AG04450 (cell line): Measurements from ENCODE around the gene FRS3. TPM values are rescaled to one million over a fixed set of nuclear protein-coding genes. Genes with fewer than 3 reads are reported as not detected.
A peak's percentile ranks its signal among the peaks of the same experiment; 100 is the strongest.

Experiments
- CTCF ChIA-PET: fragments of 300-600, 350-600 bp; formaldehyde crosslinking; extraction: SDS; loops from one replicate; lab custom pipeline; 2022; ENCODE audit warnings: antibody characterized with exemption, inconsistent platforms; lab: Charles Lee
- POLR2A ChIA-PET: fragments of 350-600 bp; formaldehyde crosslinking; extraction: SDS; loops from one replicate; lab custom pipeline; 2021; ENCODE audit warnings: antibody characterized with exemption, inconsistent platforms; lab: Yijun Ruan, JAX
- DNase-seq: peaks from one replicate; pipeline ENCODE4 v3.0.0-alpha.2; 2011; ENCODE audit warnings: low read depth, low spot score
- H3K27ac ChIP-seq: one replicate; pipeline ENCODE4 v1.5.1; 2012; ENCODE audit warnings: low read depth, low read length, control low read depth
- H3K27me3 ChIP-seq: one replicate; pipeline ENCODE4 v1.6.0; 2012; ENCODE audit warnings: low read length; ENCODE audit not compliant: control insufficient read depth, insufficient read depth
- H3K4me3 ChIP-seq: 2 replicates; pipeline ENCODE4 v1.5.1; 2011; ENCODE audit warnings: mild to moderate bottlenecking, low read depth, low read length, control low read depth
- H3K9me3 ChIP-seq: 2 replicates; pipeline ENCODE4 v1.5.1; 2012; ENCODE audit warnings: low read length; ENCODE audit not compliant: control insufficient read depth, insufficient read depth
- polyA plus RNA-seq: library from polyadenylated mRNA; depleted of rRNA; stranded (reverse); fragments of >200 nt; gene quantifications from 2 replicates; pipeline ENCODE4 v1.2.3, GENCODE V29; 2011
- TF ChIP-seq, protein P1 (sequence below): IDR thresholded peaks from 2 replicates; pipeline ENCODE4 v1.5.1; 2011; ENCODE audit warnings: low read depth, low read length, control low read depth, inconsistent platforms

Gene FRS3
- polyA plus RNA-seq, 1 experiment = 2.2 TPM

DNA sequence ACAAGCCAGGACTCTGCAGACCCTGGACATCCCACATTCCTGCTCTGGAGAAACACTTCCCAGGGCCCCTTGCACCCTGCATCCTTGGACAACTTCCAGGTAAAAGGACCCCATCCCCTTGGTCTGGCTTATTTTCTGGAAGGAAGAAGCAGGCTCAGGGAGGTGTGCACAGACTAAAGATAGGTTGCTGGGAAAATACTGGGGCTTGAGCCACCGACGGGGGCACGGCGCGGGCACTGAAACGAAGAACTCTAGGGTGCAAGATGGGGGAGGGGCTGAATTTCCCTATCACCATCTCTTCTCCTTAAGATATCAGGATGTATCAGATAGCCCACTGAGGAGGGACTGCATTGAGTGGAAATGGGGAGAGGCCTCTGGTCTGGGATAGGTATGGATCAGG, 805 bp downstream of the FRS3 start:
- H3K9me3 ChIP-seq = no peaks in the 10 kb centered on the region
- CTCF ChIA-PET = interaction anchor here (1.0 to 4.6 kb wide), 4 partner anchors 8 to 411 kb away, joined by 3 to 37 read pairs (median 10); partner anchors contain the start of gene TOMM6
- DNase-seq = no peak
- TF ChIP-seq, protein P1, sequence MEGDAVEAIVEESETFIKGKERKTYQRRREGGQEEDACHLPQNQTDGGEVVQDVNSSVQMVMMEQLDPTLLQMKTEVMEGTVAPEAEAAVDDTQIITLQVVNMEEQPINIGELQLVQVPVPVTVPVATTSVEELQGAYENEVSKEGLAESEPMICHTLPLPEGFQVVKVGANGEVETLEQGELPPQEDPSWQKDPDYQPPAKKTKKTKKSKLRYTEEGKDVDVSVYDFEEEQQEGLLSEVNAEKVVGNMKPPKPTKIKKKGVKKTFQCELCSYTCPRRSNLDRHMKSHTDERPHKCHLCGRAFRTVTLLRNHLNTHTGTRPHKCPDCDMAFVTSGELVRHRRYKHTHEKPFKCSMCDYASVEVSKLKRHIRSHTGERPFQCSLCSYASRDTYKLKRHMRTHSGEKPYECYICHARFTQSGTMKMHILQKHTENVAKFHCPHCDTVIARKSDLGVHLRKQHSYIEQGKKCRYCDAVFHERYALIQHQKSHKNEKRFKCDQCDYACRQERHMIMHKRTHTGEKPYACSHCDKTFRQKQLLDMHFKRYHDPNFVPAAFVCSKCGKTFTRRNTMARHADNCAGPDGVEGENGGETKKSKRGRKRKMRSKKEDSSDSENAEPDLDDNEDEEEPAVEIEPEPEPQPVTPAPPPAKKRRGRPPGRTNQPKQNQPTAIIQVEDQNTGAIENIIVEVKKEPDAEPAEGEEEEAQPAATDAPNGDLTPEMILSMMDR = no peak
- H3K27ac ChIP-seq = no peak overlapping the region
- POLR2A ChIA-PET = no interaction called here
- H3K4me3 ChIP-seq = peak overlapping the region; percentile 78
- H3K27me3 ChIP-seq = no peaks in the 10 kb centered on the region

DNA sequence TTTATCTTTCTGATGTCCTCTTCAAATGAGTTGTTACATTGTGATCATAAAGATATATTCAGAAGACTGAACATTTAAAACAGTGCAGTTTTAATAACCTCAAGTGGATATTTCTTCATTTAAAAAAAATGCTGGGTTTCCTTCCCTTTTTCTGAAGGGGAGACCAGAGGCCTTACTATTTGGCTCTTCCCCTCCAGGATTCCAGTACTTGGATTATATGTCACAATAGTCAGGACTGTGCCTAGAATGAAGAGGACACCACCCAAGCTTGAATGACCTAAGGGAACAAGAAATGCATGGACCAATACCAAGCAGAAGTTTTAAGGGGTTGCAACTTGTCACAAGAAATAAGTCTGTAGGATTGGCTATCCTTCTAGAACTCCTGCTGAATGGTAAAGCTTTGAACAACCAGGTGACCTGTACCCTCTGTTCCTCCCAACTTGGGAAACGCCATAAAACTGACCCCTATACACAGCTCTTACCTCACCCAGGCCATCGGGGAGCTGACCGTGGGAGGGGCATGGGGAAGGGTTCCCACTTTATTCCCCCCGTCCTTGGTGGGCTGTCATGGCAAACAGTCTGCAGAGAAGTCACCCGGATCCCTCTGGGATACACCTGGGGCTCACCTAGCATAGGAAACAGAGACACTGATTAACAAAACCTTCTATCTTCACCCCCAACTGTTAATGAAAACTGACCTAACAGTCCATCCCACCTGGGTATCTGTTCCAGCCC, 2.0 kb downstream of the FRS3 start:
- DNase-seq = no peak
- Histone ChIP-seq H3K27ac (no peak overlapping the region), H3K4me3 (no peak overlapping the region), H3K27me3 (no peaks in the 10 kb centered on the region), H3K9me3 (no peaks in the 10 kb centered on the region)
- POLR2A ChIA-PET = no interaction called here
- CTCF ChIA-PET = interaction anchor here (1.0 to 4.6 kb wide), 8 partner anchors 9 to 410 kb away, joined by 3 to 37 read pairs (median 10); partner anchors contain the start of gene TOMM6
- TF ChIP-seq, protein P1 = no peak

DNA sequence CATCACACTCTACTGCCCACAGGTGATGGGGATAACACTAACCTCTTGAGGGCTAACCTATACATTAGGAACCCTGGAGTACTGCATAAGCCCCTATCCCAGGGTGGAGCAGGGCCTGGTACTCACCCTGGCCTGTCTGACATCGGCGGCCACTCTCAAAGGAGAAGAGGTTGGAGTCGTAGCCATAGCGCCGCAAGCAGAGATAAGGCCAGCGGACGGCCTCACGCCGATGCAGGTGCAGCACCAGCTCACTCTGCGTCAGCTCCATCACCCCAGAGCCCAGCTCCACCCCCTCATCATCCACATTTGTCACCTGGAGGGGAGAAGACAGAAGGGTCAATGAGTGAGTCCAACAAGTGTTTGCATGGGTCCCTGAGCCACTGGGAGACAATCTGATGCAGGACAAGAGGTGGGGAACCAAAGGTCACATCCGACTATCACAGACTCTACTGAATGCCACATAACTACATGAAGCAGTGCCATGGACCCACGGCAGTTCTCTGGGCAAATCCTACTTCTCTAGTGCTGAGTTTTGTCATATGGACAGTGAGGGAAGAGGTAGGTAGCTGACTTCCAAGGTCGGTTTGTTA, 4.3 kb downstream of the FRS3 start:
- ChIA-PET CTCF (interaction anchor here (0.7 to 4.6 kb wide), 12 partner anchors 9 to 408 kb away, joined by 3 to 37 read pairs (median 4); partner anchors contain the start of gene TOMM6), POLR2A (no interaction called here)
- Histone ChIP-seq H3K4me3 (no peak overlapping the region), H3K9me3 (no peaks in the 10 kb centered on the region; the same call in 1 of the 2 replicates), H3K27ac (no peak overlapping the region), H3K27me3 (no peaks in the 10 kb centered on the region)
- TF ChIP-seq, protein P1 = no peak
- DNase-seq = no peak

DNA sequence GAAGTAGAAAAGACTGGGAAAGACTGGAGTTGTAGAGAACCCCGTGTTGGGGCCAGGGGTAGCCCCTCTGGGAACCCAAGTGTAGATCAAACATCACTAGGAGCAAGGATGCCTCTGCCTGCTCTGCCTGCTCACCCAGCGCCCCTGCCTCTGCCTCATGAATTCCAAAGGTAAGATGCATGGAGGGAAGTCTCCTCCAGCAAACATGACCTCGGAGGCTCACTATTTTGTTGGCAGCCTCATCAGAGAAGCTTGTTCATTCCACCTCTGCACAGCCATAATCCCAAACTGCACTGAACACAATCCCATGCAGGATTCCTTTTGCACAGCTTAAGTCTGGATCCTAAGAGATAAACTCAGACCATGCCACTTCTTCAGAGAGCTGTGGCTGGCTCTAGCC, 4.9 kb downstream of the FRS3 start:
- TF ChIP-seq, protein P1 = no peak
- POLR2A ChIA-PET = no interaction called here
- no peak for DNase-seq
- Histone ChIP-seq H3K27ac (no peak overlapping the region), H3K27me3 (no peaks in the 10 kb centered on the region), H3K9me3 (no peaks in the 10 kb centered on the region; the same call in 1 of the 2 replicates), H3K4me3 (no peak overlapping the region)
- CTCF ChIA-PET = interaction anchor here (0.9 to 4.6 kb wide), 9 partner anchors 8 to 408 kb away, joined by 3 to 37 read pairs (median 4); partner anchors contain the start of gene TOMM6
